Measurements from ENCODE around the gene SAMD14.

Gene SAMD14

DNA sequence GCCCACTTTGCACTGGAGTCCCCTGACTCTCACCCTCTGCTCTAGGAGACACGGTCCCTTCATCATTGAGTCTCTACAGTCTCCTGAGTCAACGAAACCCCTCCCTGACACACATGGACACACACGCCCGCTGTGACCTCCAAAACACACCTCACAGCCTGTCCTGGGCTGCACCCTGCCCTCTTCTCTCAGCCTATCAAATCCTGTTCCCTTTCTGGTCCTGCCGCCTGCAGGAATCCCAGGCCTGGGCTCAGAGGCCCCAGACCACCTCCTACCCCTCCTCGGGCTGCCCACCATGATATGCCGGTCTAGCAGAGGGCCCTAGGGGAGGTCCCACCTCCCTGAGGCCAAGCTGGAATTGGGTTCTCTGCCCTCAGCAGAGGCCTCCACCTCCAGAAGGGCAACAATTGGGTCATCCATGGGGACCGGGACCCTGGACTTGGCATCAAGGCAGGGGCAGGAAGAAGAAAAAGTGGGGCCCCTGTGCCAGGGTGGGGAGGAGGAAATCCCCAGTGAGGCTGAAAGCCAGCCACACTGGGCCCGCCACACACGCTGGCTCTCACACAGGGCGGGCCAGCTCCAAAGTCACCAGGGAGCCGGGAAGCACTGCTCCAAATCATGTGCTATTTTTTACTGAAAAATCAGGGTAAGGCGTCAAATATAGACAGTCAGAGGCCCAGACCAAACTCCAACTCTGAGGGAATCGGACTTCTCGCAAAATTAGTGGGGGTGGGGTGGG is 17.1 kb upstream of the SAMD14 start:
- Mint-ChIP-seq H3K27me3 (no peaks in the 10 kb centered on the region), H3K4me1 (peaks cover 58% of the 10 kb centered on the region), H3K27ac (peak overlapping the region; percentile 93), H3K9me3 (no peaks in the 10 kb centered on the region), H3K36me3 (ENCODE audit: low read depth) (peaks cover 32% of the 10 kb centered on the region), H3K4me3 (peak overlapping the region; percentile 93)
- ATAC-seq, result no peak
- no peak for DNase-seq

- H3K27ac Mint-ChIP-seq, result peak overlapping the region; percentile 93
- H3K4me1 Mint-ChIP-seq, result peaks cover 59% of the 10 kb centered on the region
- H3K9me3 Mint-ChIP-seq, result no peaks in the 10 kb centered on the region
- H3K4me3 Mint-ChIP-seq, result peak overlapping the region; percentile 93
- ATAC-seq (no peak), DNase-seq (no peak)
- H3K27me3 Mint-ChIP-seq, result no peaks in the 10 kb centered on the region
- peaks cover 37% of the 10 kb centered on the region for H3K36me3 Mint-ChIP-seq (ENCODE audit: low read depth)
These were observed 16.4 kb upstream of the SAMD14 start for GRCh38 chr17:50146230-50146926.

GRCh38 chr17:50145532-50146229 is 15.7 kb upstream of the SAMD14 start:
- Mint-ChIP-seq H3K36me3 (ENCODE audit: low read depth) (peaks cover 39% of the 10 kb centered on the region), H3K27me3 (no peaks in the 10 kb centered on the region), H3K27ac (peak overlapping the region; percentile 59), H3K4me1 (peaks cover 63% of the 10 kb centered on the region), H3K9me3 (no peaks in the 10 kb centered on the region), H3K4me3 (peak overlapping the region; percentile 45)
- DNase-seq (no peak), ATAC-seq (no peak)

GRCh38 chr17:50144845-50145531 is 15.0 kb upstream of the SAMD14 start:
- ATAC-seq, result peak; percentile 30
- Mint-ChIP-seq H3K9me3 (no peaks in the 10 kb centered on the region), H3K4me3 (peak overlapping the region; percentile 20), H3K27ac (peak overlapping the region; percentile 59), H3K36me3 (ENCODE audit: low read depth) (peaks cover 44% of the 10 kb centered on the region), H3K27me3 (no peaks in the 10 kb centered on the region), H3K4me1 (peaks cover 70% of the 10 kb centered on the region)
- peak; percentile 51 for DNase-seq

- H3K36me3 Mint-ChIP-seq (ENCODE audit: low read depth), result peaks cover 50% of the 10 kb centered on the region
- H3K27me3 Mint-ChIP-seq, result no peaks in the 10 kb centered on the region
- peaks cover 74% of the 10 kb centered on the region for H3K4me1 Mint-ChIP-seq
- H3K9me3 Mint-ChIP-seq, result no peaks in the 10 kb centered on the region
- H3K27ac Mint-ChIP-seq, result peak overlapping the region; percentile 43
- ATAC-seq (no peak), DNase-seq (no peak)
- no peak overlapping the region for H3K4me3 Mint-ChIP-seq
These were observed 14.4 kb upstream of the SAMD14 start for GRCh38 chr17:50144355-50144754.

DNA sequence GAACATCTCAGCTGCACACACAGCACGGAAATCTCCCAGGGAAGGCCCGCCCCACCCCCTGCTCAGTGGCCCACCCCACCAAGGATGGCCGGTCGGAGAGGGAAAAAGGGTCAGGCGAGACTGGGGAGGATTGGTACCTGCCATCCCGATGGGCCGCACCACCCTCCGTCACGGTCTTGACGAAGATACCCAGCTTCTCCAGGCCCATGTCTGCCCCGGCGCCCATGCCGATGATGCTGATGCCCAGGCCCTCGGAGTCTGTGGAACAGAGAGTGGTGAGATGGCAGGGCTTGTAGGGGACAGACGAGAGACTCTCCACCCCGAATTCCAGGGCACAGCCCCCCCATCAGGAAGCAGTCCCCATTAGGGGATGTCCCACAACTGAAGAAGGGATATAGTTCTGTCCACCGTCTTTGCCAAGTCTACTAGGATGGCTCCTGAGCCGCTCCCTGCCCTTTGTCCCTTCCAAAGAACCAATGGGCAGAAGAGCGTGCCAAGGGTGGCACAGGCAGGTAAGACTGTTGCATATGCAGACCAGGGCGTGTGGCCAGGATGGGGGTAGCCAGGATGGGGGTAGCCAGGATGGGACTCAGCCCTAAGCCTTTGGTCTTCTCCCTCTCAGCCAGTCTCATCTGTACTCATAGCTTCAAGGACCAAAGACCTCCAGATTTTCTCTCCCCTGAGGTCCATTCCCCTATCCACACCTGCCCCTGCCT is 13.7 kb upstream of the SAMD14 start:
- Mint-ChIP-seq H3K4me3 (no peak overlapping the region), H3K4me1 (peaks cover 74% of the 10 kb centered on the region), H3K9me3 (no peaks in the 10 kb centered on the region), H3K36me3 (ENCODE audit: low read depth) (peaks cover 53% of the 10 kb centered on the region), H3K27me3 (no peaks in the 10 kb centered on the region), H3K27ac (peak overlapping the region; percentile 43)
- ATAC-seq, result no peak
- no peak for DNase-seq

DNA sequence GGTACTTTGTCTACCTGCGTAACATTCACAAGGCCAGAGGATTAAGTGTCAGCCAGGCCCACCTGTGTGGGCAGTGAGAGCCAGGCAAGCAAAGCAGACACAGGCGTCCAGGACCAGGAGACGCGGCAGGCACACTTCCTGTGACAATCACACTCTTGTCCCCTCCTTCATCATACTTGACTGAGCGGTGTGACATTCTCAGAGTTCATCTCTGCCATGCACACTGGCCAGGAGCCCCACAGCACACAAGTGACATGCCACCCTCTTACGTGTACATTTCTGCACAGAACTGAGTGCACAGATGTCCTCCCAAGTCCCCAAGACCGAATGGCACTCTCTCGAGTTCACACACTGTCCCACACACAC is 11.8 kb upstream of the SAMD14 start:
- no peak for ATAC-seq
- H3K27me3 Mint-ChIP-seq, result no peaks in the 10 kb centered on the region
- H3K36me3 Mint-ChIP-seq (ENCODE audit: low read depth), result peaks cover 63% of the 10 kb centered on the region
- peaks cover 64% of the 10 kb centered on the region for H3K4me1 Mint-ChIP-seq
- H3K4me3 Mint-ChIP-seq, result no peak overlapping the region
- DNase-seq, result no peak
- no peaks in the 10 kb centered on the region for H3K9me3 Mint-ChIP-seq
- peak overlapping the region; percentile 55 for H3K27ac Mint-ChIP-seq

DNA sequence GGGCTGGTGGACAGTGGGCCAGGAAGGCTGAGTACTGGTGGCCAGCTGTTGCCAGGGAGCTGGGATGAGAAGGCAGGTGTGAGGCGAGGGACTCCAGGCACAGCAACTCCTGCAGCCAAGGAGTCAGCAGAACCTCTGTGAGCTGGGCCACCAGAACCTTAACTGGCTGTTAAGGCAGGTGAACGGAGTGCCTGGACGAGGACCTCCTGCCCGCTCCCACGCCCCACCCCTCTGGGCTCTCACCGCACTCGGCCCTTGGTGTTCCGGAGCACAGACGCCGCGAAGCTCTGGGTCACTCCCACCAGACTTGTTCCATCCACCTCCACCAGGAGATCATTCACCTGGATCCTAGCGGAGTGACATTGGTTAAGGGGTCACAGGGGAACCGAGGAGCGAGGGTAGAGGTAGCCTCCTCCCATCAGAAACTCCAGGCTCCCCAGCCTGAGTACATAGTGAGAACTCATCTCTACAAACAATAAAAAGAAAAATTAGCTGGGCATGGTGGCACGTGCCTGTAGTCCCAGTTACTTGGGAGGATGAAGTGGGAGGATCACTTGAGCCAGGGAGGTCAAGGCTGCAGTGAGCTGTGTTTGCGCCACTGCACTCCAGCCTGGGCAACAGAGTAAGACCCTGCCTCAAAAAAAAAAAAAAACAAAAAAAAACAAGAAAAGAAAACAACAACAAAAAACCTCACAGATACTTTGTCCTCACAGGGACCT is 11.2 kb upstream of the SAMD14 start:
- H3K27me3 Mint-ChIP-seq, result no peaks in the 10 kb centered on the region

GRCh38 chr17:50139950-50140885 is 10.3 kb upstream of the SAMD14 start:
- ATAC-seq, result peak; percentile 72

More for the DNA sequence above, 11.2 kb upstream of the SAMD14 start:
- no peaks in the 10 kb centered on the region for H3K9me3 Mint-ChIP-seq
- DNase-seq (no peak), ATAC-seq (no peak)
- H3K4me1 Mint-ChIP-seq, result peaks cover 60% of the 10 kb centered on the region
- peak overlapping the region; percentile 55 for H3K27ac Mint-ChIP-seq
- H3K36me3 Mint-ChIP-seq (ENCODE audit: low read depth), result peaks cover 65% of the 10 kb centered on the region
- H3K4me3 Mint-ChIP-seq, result no peak overlapping the region

GRCh38 chr17:50139185-50139783 is 9.3 kb upstream of the SAMD14 start:
- H3K4me3 Mint-ChIP-seq, result no peak overlapping the region
- H3K27ac Mint-ChIP-seq, result no peak overlapping the region
- H3K36me3 Mint-ChIP-seq (ENCODE audit: low read depth), result peaks cover 66% of the 10 kb centered on the region
- DNase-seq, result no peak
- no peak for ATAC-seq
- no peaks in the 10 kb centered on the region for H3K9me3 Mint-ChIP-seq
- H3K4me1 Mint-ChIP-seq, result peaks cover 43% of the 10 kb centered on the region
- H3K27me3 Mint-ChIP-seq, result no peaks in the 10 kb centered on the region

More at GRCh38 chr17:50139950-50140885, 10.3 kb upstream of the SAMD14 start:
- peak overlapping the region; percentile 2 for H3K4me3 Mint-ChIP-seq
- no peaks in the 10 kb centered on the region for H3K9me3 Mint-ChIP-seq
- peak; percentile 86 for DNase-seq
- H3K27me3 Mint-ChIP-seq, result no peaks in the 10 kb centered on the region
- peaks cover 53% of the 10 kb centered on the region for H3K4me1 Mint-ChIP-seq
- peaks cover 70% of the 10 kb centered on the region for H3K36me3 Mint-ChIP-seq (ENCODE audit: low read depth)
- no peak overlapping the region for H3K27ac Mint-ChIP-seq

GRCh38 chr17:50137042-50137441 is 7.1 kb upstream of the SAMD14 start:
- H3K36me3 Mint-ChIP-seq (ENCODE audit: low read depth), result peaks cover 57% of the 10 kb centered on the region
- no peak for DNase-seq
- peaks cover 28% of the 10 kb centered on the region for H3K4me1 Mint-ChIP-seq
- ATAC-seq, result no peak
- H3K4me3 Mint-ChIP-seq, result no peak overlapping the region
- H3K27ac Mint-ChIP-seq, result no peak overlapping the region
- no peaks in the 10 kb centered on the region for H3K27me3 Mint-ChIP-seq
- no peaks in the 10 kb centered on the region for H3K9me3 Mint-ChIP-seq

DNA sequence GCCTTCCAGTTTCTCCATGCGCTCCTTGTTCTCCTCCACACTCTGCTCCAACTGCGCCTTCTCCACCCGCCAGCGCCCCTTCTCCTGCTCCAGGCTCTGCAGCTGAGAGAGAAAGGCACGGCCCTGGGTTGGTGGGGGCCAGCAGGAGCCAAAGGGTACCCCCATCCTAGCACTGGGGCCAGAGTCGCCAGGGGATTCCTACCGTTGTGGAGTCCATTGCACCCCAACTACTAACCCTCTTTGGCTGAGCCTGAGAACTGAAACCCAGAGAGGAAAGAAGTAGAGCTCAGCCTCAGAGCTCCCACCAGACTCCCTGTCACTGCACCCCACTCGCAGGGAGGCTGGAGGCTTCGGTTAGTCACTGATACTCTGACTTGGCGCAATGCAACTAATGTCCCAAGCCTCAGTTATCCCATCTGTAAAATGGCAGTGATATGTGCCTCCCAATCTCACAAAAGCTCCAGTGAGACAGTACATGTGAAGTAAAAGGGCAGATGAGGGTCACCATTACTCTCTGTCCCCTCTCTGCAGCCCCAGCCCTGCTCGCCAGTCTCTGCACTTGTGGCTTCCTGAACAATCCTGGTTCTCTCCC is 6.2 kb upstream of the SAMD14 start:
- H3K36me3 Mint-ChIP-seq (ENCODE audit: low read depth), result peaks cover 52% of the 10 kb centered on the region
- ATAC-seq, result no peak
- H3K4me1 Mint-ChIP-seq, result peaks cover 26% of the 10 kb centered on the region

More for the DNA sequence above, 6.2 kb upstream of the SAMD14 start:
- H3K9me3 Mint-ChIP-seq, result no peaks in the 10 kb centered on the region
- DNase-seq, result no peak
- H3K4me3 Mint-ChIP-seq, result no peak overlapping the region
- H3K27ac Mint-ChIP-seq, result no peak overlapping the region
- no peaks in the 10 kb centered on the region for H3K27me3 Mint-ChIP-seq

All from activated naive CD8-positive, alpha-beta T cell treated with anti-CD3 and anti-CD28 coated beads, Interleukin-2, amount 50 U/mL, for 24 hours (primary cell).